SK-N-SH (cell line): Measurements from ENCODE around the gene MDM1. TPM values are rescaled to one million over a fixed set of nuclear protein-coding genes. Genes with fewer than 3 reads are reported as not detected.

Source experiments
- CTCF ChIA-PET: fragments of 300-600, 350-600 bp; formaldehyde crosslinking; extraction: SDS; loops from one replicate; lab custom pipeline; 2021; lab: Yijun Ruan, JAX
- POLR2A ChIA-PET: fragments of 350-600 bp; sonication (Branson Sonifier 250); formaldehyde crosslinking; extraction: SDS; loops from one replicate; lab custom pipeline; 2020; ENCODE audit warnings: antibody characterized with exemption, inconsistent platforms; lab: Yijun Ruan, JAX
- DNase-seq: peaks from one replicate; pipeline ENCODE4 v3.0.0; 2012
- H2AFZ ChIP-seq: fragments of 200-600 bp; sonication (generic); 2 replicates; pipeline ENCODE4 v1.8.1; 2016; ENCODE audit warnings: antibody characterized with exemption, mild to moderate bottlenecking, low read depth
- H3F3A ChIP-seq: fragments of 200-600 bp; sonication (generic); replicated peaks from 2 replicates; pipeline ENCODE3; 2016; ENCODE audit warnings: antibody characterized with exemption, mild to moderate bottlenecking; ENCODE audit not compliant: insufficient read depth
- H3K27ac ChIP-seq, 2 experiments: fragments of 200-500 bp in 1 of 2; fragments of 200-600 bp in 1 of 2; sonication (Bioruptor generic) in 1 of 2; sonication (generic), shearing (Covaris generic) in 1 of 2; 2 replicates each; pipeline versions ENCODE4 v1.5.1 to v1.6.1; 2014 to 2016; ENCODE audit warnings: low read depth in 2 of 2, inconsistent platforms in 1 of 2, low read length in 1 of 2, mild to moderate bottlenecking in 1 of 2, mixed read lengths in 1 of 2
- H3K27me3 ChIP-seq: fragments of 200-600 bp; sonication (generic), shearing (Covaris generic); 2 replicates; pipeline ENCODE4 v1.6.1; 2016; ENCODE audit warnings: mixed run types; ENCODE audit not compliant: insufficient read depth
- H3K36me3 ChIP-seq, 2 experiments: fragments of 200-500 bp in 1 of 2; fragments of 200-600 bp in 1 of 2; sonication (Bioruptor generic) in 1 of 2; sonication (generic) in 1 of 2; replicated peaks in 1 of 2; 2 replicates each; pipeline versions ENCODE3 to v1.5.1; 2014 to 2016; ENCODE audit warnings: low read length in 1 of 2, mild to moderate bottlenecking in 1 of 2; ENCODE audit not compliant: insufficient read depth in 2 of 2, control insufficient read depth in 1 of 2
- H3K4me1 ChIP-seq, 2 experiments: fragments of 200-500 bp in 1 of 2; fragments of 200-600 bp in 1 of 2; sonication (Bioruptor generic) in 1 of 2; sonication (generic), shearing (Covaris generic) in 1 of 2; 2 replicates each; pipeline versions ENCODE4 v1.5.1 to v1.6.1; 2014 to 2016; ENCODE audit warnings: low read depth in 1 of 2, low read length in 1 of 2, mixed run types in 1 of 2; ENCODE audit not compliant: insufficient read depth in 2 of 2, control insufficient read depth in 1 of 2
- H3K4me2 ChIP-seq: fragments of 200-600 bp; sonication (generic), shearing (Covaris generic); 2 replicates; pipeline ENCODE4 v1.6.1; 2017; ENCODE audit warnings: mixed run types
- H3K4me3 ChIP-seq, 2 experiments: fragments of 200-500 bp in 1 of 2; fragments of 200-600 bp in 1 of 2; sonication (Bioruptor generic) in 1 of 2; sonication (generic), shearing (Covaris generic) in 1 of 2; 2 replicates each; pipeline versions ENCODE4 v1.5.1 to v1.8.1; 2014 to 2016; ENCODE audit warnings: low read depth in 2 of 2, inconsistent platforms in 1 of 2, low read length in 1 of 2, mild to moderate bottlenecking in 1 of 2, mixed read lengths in 1 of 2, moderate library complexity in 1 of 2
- H3K79me2 ChIP-seq: fragments of 200-600 bp; sonication (generic); 2 replicates; pipeline ENCODE4 v1.8.1; 2017; ENCODE audit warnings: mild to moderate bottlenecking; ENCODE audit not compliant: insufficient read depth
- H3K9ac ChIP-seq: fragments of 200-600 bp; sonication (generic); 2 replicates; pipeline ENCODE4 v1.6.1; 2017; ENCODE audit warnings: mixed run types
- H3K9me2 ChIP-seq: fragments of 200-600 bp; sonication (generic); 2 replicates; pipeline ENCODE4 v1.6.1; 2017; ENCODE audit warnings: mixed run types
- H3K9me3 ChIP-seq: fragments of 200-600 bp; sonication (generic); 2 replicates; pipeline ENCODE4 v1.6.1; 2017; ENCODE audit warnings: mixed run types, mild to moderate bottlenecking, moderate library complexity
- H4K20me1 ChIP-seq: fragments of 200-600 bp; sonication (generic); 2 replicates; pipeline ENCODE4 v1.6.1; 2017; ENCODE audit warnings: mild to moderate bottlenecking, mixed run types; ENCODE audit not compliant: insufficient read depth
- FOXM1 ChIP-seq: IDR thresholded peaks from 2 replicates; pipeline ENCODE4 v1.4.0; 2012; ENCODE audit warnings: low read depth, mild to moderate bottlenecking
- JUND ChIP-seq: IDR thresholded peaks from 2 replicates; pipeline ENCODE4 v1.4.0; 2012
- RAD21 ChIP-seq: IDR thresholded peaks from 2 replicates; pipeline ENCODE4 v1.6.1; 2012; ENCODE audit warnings: mild to moderate bottlenecking, low read length
- RXRA ChIP-seq: IDR thresholded peaks from 2 replicates; pipeline ENCODE4 v1.4.0; 2012; ENCODE audit warnings: low read depth, mild to moderate bottlenecking, borderline replicate concordance
- SIN3A ChIP-seq: IDR thresholded peaks from 2 replicates; pipeline ENCODE4 v1.6.1; 2012; ENCODE audit warnings: low read depth, mild to moderate bottlenecking, low read length, moderate library complexity, borderline replicate concordance
- SMC3 ChIP-seq: IDR thresholded peaks from 2 replicates; pipeline ENCODE4 v1.6.1; 2012; ENCODE audit warnings: low read depth, low read length, improper control_type of control experiment
- TCF12 ChIP-seq: IDR thresholded peaks from 2 replicates; pipeline ENCODE4 v1.4.0; 2012
- WGBS: methylation state at CpG from one replicate; pipeline ENCODE4 v1.1.6; 2017; ENCODE audit warnings: low lambda C conversion rate; 5-methylcytosine and 5-hydroxymethylcytosine counted together
- polyA plus RNA-seq, 3 experiments: library from polyadenylated mRNA; depleted of rRNA; stranded (reverse); fragments of >200 nt; gene quantifications; 2 replicates each; pipeline ENCODE4 v1.2.3, GENCODE V29; 2012
- TF ChIP-seq, protein P1 (sequence below): IDR thresholded peaks from 2 replicates; pipeline ENCODE4 v1.4.0; 2012; ENCODE audit warnings: low read depth, borderline replicate concordance

Gene MDM1
- polyA plus RNA-seq, 1 of the 3 experiments (the other 2 are of a cell fraction): 7.4 TPM

DNA sequence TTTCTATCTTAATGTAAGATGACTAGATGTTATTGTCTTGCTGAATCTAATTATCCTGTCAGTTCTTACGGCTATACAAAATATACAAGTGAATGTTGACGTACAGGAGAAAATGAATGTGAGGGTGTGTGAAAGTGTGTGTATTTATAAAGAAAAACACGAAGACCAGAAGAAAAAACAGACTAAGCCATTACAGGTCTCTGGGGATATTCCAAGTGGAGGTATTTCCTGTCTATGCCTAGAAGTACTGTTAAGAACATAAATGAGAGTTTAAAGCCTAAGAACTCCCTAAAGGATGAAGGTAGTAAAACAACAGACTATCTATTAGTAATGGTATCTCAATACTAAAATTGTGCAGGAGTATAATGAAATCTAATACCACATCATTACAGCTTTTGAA is 7.6 kb downstream of the MDM1 start:
- Histone ChIP-seq H3K4me3 (no peak overlapping the region), H2AFZ (no peak overlapping the region), H3F3A (no peaks in the 10 kb centered on the region), H3K27me3 (no peaks in the 10 kb centered on the region), H3K9me3 (no peaks in the 10 kb centered on the region), H3K9me2 (no peaks in the 10 kb centered on the region), H3K79me2 (no peaks in the 10 kb centered on the region; the same call in 1 of the 2 replicates), H3K27ac (no peak overlapping the region), H4K20me1 (no peaks in the 10 kb centered on the region), H3K4me2 (no peak overlapping the region), H3K4me1 (peaks cover 4 to 7% of the 10 kb centered on the region in 2 experiments; a peak in 2 of 4 replicates), H3K9ac (no peak overlapping the region), H3K36me3 (peaks cover 37 to 44% of the 10 kb centered on the region in 2 experiments)
- 91% methylated on average over 3 of the region's 3 CpGs for WGBS
- no peak for TF ChIP-seq SIN3A
- DNase-seq: no peak
- CTCF ChIA-PET: interaction anchor here (7.2 kb wide), 1 partner anchor 102 kb away, joined by 59 read pairs; no protein-coding TSS in a partner anchor
- POLR2A ChIA-PET: no interaction called here

DNA sequence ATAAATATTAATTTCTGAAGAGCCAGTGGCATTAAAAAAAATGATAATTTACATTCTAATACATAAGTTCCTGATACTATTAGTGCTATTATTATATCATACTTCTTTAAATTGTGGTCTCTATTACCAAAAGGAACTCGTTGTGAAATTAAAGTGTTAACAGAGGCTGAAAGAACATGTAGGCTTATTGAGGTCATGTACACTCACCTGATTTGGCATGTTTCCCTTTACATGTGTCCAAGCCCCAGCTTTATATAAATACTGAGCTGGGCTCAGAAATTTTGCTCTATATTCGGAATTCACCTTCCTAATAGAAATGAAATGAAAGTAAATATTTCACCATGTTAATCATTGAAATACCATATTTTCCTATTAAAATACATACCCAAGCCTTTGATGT is 11.0 kb downstream of the MDM1 start:
- H3K4me1 ChIP-seq: peaks cover 4 to 7% of the 10 kb centered on the region in 2 experiments; a peak in 2 of 4 replicates
- TF ChIP-seq FOXM1: no peak
- no peak for TF ChIP-seq SIN3A
- no peaks in the 10 kb centered on the region for H3K9me3 ChIP-seq
- ChIA-PET POLR2A (no interaction called here), CTCF (interaction anchor here (1.0 to 7.2 kb wide), 4 partner anchors 9 to 98 kb away, joined by 3 to 59 read pairs (median 4); no protein-coding TSS in a partner anchor)
- H2AFZ ChIP-seq: no peak overlapping the region
- H3K79me2 ChIP-seq: no peaks in the 10 kb centered on the region
- no peak for DNase-seq
- H3K4me2 ChIP-seq: no peak overlapping the region
- no peak overlapping the region for H3K9ac ChIP-seq
- H3F3A ChIP-seq: no peaks in the 10 kb centered on the region
- WGBS: 77% methylated on average over 2 of the region's 2 CpGs
- no peak overlapping the region for H3K4me3 ChIP-seq
- H3K9me2 ChIP-seq: no peaks in the 10 kb centered on the region
- no peak overlapping the region for H3K27ac ChIP-seq
- peaks cover 29 to 31% of the 10 kb centered on the region in 2 experiments for H3K36me3 ChIP-seq
- no peaks in the 10 kb centered on the region for H4K20me1 ChIP-seq
- no peaks in the 10 kb centered on the region for H3K27me3 ChIP-seq

DNA sequence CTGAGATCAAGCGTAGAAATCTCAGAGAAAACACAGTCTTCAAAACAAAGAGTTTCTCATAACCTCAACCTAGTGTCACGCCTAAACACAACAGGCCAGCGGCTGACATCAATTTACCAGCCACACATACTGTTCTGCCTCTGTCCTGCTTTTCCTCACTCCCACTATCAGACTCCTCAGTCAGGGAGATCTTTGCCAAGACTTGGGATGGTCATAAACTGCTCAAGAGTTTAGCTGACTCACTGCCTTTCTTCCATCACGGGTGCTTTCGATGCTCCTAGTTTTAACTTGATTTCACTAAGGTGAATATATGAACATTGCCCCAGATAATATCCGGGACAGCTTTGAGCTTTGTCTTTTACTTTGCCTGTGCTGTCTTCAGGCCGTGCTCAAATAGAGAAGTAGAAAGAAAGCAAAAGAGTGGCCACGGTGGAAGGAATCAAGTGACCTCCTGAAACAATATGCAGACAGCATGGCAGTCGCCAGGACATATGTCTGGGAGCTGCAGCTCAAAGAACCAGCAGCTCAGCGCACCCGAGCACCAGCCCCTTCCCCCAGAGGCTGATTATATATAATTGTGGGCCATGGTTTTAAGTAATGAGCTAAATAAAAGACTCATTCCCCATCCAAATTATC is 12.1 kb downstream of the MDM1 start:
- POLR2A ChIA-PET: no interaction called here
- Histone ChIP-seq H3K9me3 (no peaks in the 10 kb centered on the region), H2AFZ (peak overlapping the region; percentile 57; the same call in 1 of the 2 replicates), H3K9ac (no peak overlapping the region), H3K4me2 (peak overlapping the region; percentile 43)
- DNase-seq: no peak
- TF ChIP-seq TCF12: peak; percentile 60
- TF ChIP-seq, protein P1, sequence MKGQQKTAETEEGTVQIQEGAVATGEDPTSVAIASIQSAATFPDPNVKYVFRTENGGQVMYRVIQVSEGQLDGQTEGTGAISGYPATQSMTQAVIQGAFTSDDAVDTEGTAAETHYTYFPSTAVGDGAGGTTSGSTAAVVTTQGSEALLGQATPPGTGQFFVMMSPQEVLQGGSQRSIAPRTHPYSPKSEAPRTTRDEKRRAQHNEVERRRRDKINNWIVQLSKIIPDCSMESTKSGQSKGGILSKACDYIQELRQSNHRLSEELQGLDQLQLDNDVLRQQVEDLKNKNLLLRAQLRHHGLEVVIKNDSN: no peak
- TF ChIP-seq RXRA: no peak
- TF ChIP-seq SMC3: no peak
- no peak for TF ChIP-seq RAD21
- TF ChIP-seq JUND: 0 out of 2 replicates have a peak, but pooled peaks have one; percentile 9
- TF ChIP-seq, all 33 proteins: peak for 2
- CTCF ChIA-PET: interaction anchor here (0.7 to 7.2 kb wide), 6 partner anchors 15 to 1094 kb away, joined by 3 to 59 read pairs (median 4); no protein-coding TSS in a partner anchor
- no peaks in the 10 kb centered on the region for H3K79me2 ChIP-seq
- no peak overlapping the region for H3K4me3 ChIP-seq
- peaks cover 4 to 7% of the 10 kb centered on the region in 2 experiments; a peak in 2 of 4 replicates for H3K4me1 ChIP-seq
- peaks cover 25 to 31% of the 10 kb centered on the region in 2 experiments for H3K36me3 ChIP-seq
- H3K27me3 ChIP-seq: no peaks in the 10 kb centered on the region
- H3K9me2 ChIP-seq: no peaks in the 10 kb centered on the region
- WGBS: 55% methylated on average over 11 of the region's 11 CpGs
- no peaks in the 10 kb centered on the region for H3F3A ChIP-seq
- peak overlapping the region; percentile 36 to 56; a peak in 3 of 4 replicates for H3K27ac ChIP-seq
- H4K20me1 ChIP-seq: no peaks in the 10 kb centered on the region
